GM21447 (cell line): Measurements from ENCODE around the gene CDHR4.
"Not testable (repeated sequence)": the region's sequence is repeated elsewhere in the genome, so short reads cannot be mapped to it uniquely, and the experiment has no call there.

Experiments
- ATAC-seq: cut with Tn5 transposase; IDR thresholded peaks from one replicate; pipeline ENCODE4 v1.9.1; 2021; ENCODE audit not compliant: unreplicated experiment

CDHR4 gene

GRCh38 chr3:49803465-49804140 lies 3.9 kb upstream of the CDHR4 start:
- peak; percentile 4 for ATAC-seq

DNA sequence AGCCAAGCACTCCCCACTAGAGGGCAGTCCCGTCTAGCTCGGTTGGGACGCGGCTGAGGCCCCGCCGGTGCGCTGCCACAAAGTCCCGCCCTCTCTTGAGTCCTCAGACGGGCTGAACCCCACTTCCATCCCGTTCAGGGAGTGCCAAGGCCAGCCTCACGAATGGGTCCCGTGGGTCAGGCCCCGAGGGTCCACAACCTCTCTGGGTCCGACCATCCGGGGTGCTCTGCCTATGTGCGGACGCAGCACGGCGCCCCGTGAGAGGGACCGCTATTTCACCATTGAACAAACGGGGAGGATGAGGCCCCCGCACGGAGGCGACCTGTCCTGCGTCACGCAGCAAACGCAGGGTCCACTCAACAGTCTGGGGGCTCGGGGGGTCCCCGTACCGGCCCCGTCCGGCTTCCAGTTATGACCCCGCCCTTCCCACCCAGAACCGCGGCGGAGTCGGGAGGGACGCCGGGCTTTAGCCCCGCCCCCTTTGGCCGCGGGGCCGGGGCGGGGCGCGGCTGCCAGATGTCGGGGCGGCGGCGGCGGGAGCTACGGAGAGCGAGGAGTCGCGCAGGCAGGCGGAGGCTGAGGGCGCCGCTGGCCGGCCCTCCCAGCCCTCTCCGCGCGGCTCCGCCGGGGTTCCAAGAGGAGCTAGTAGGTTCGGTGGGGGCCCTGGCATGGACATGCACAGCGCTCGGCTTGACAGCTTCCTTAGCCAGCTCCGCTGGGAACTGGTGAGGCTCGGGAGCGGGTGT lies 3.2 kb upstream of the CDHR4 start, which contains the start of gene INKA1:
INKA1 (plus strand) TSS at position 543 of the 746 bp plus-strand sequence; CDS start at position 675, 132 bp downstream.
- ATAC-seq: peak; percentile 52

DNA sequence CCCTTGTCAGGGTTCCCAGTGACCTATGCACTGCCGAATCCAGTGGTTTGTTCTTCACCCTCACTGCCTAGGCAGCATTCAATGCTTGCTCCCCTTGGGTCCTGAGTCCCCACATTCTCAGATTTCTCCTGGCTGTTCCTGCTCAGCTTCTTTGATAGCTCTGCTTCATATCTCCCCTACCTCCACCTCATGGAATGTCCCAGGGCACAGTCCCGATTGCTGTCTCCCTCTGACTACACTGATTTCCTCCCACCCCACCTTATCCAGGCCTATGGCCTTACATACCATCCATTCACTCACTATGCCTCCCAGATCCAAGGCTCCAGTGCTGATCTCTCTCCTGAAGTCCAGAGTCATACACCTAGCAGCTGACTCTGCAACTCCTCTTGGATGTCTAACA lies 1.5 kb upstream of the CDHR4 start:
- ATAC-seq: no peak

DNA sequence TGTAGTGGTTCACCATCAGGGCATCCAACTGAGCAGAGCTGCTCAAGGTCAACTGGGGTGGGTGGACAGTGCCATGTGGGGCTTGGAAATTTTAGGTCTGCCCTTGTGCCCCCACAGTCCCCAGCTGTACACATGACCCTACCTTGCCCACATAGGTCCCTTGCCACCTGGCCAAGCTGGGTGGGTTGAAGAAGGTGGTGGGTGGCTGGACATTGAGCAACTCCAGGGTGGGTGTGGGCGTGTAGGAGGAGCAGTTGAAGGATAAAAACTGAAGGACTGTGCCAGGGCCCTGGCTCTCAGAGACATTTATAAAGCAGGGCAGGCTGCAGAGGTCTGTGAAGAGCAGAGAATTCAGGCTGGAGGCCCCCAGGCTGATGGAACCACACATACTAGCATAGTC lies 568 bp downstream of the CDHR4 start:
- no peak for ATAC-seq

DNA sequence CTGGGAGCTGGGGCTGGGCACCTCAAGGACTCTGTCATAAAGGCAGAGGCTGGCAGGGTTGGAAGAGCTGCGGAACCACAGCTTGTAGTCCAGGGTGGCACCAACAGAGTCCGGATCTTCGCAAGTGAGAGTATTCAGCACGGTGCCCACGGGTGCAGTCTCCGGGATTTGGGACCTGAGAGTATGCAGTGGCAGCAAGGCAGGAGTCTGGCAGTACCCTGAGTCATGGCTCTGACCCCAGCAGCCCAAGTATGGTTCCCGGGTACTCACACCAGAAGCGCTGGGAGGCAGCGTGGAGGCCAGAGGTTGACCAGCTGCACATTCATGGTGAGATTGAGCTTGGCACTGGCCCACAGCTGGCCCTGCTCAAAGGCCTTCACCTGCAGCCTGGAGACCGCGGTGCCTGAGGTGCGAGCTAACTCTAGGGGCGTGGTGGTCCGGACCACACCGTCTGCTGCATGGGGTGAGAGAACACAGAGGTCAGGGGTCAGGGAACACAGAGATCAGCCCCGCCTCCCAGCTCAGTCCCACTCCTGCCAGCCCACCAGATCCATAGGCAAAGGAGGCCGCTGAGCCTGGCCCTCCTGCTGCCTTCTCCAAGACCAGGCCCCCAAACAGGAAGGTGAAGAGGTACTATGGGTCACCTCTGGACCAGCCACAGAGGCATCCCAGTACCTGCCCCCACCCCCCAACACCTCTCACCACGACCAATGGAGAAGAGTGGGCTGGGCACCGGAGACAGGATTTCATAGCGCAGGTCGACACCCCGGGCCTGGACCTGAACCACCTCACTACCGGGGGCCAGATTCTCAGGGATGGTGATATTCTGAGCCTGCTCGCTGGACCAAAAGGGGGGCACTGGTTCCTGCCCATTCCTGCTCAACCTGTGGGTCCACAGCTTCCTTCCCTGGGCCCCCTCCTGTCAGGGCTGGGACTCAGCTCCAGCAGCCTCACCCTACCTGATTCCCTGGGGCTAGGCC lies 4.5 kb downstream of the CDHR4 start:
- no peak for ATAC-seq

- ATAC-seq: no peak
These were observed 5.2 kb downstream of the CDHR4 start for GRCh38 chr3:49794431-49794830.

DNA sequence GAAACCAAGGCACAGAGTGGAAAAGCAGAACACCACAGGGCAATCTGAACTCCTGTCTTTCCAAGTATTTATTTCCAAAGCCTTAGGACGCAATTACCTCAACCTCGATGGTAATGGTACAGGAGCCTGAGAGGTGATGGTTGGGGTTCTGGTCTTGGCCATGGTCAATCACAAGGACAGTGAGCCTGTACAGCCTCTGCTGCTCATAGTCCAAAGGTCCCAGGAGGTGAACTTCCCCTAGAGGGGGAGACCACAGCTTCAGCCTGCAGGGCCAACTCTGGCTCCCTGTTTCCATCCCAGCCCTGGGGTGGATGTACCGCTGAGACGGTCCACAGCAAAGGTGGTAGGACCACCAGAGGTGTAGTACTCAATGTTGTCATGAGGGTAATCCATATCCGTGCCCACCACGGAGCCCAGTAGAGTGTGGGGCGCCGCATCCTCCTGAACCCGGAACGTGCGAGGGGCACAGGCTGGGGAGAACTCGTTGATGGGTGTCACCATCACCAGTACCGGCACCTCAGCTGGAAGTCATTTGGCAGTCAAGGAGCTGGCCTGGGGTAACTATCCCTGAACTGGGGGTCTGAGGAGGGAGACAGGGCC lies 6.1 kb downstream of the CDHR4 start:
- ATAC-seq: no peak

DNA sequence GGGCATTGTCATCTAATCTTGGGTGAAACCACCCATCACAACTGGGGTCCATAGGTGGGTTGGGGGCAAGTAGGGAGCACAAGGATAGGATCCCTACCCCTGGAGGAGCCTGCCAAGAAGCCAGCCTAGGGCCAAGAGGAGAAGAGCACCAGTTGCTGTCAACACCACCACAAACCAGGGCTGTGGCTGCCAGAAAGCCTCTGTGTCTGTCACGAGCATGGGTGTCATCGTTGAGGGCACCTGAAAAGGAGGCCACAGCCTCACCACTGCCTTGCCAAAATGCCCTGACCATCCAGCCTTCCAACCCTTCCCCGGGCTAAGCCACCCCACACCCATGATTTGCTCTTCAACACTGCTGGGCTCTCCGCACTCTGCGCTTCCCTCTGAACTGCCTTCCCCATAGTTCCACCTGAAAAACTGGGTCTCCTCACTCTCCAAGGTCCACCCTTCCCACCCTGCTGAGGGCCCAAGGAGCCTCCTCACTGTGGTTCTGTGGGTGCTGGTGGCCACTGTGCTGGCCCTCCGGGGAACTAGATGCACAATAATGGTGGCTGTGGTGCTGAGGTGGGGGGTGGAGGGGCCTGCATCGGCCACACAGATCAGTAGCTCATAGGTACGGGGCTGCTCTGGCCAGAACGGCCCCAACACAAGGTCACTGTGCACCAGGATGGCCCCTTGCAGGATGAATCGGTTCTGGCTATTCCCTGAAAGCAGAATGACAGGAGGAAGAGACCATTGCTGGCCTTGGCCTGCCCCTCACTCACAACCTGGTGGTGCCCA lies 7.1 kb downstream of the CDHR4 start:
- no peak for ATAC-seq

- ATAC-seq: no peak
These were observed 8.1 kb downstream of the CDHR4 start for GRCh38 chr3:49791571-49791970.

DNA sequence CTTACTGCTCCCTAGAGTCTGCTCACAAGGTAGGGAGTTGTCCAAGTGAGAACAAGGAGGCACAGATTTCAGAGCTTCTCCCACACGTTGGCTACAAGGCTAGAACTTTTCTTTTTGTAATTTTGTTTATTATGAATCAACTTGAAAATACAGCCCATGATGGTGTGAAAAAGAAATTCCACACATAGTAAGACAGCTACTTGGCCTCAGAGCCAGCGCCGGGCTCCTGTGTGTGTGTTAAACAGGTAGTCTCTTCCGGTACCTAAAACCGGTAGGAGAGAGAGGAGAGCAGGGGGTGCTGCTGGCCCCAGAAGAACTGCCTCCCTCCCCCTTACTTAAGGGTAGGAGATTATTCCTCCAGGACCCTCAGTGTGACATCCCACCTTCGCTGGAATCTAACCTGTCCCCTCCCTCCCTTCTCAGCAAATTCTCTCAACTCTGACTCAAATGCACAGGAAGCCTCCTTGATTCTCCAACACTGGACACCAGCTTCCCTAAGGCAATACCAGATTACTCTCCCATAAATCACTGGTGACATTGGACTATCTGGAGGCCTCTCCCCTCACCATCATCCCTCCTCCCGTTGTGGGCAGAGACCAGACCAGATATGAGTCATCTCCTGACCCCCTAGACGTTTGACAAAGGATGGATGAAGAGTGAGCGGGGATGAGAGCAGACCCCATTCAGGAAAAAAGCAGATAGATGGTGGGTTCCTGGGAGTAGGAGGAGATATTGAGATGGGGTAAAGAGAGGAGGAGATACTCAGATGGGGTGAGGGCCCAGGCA lies 8.9 kb downstream of the CDHR4 start:
- ATAC-seq: no peak

DNA sequence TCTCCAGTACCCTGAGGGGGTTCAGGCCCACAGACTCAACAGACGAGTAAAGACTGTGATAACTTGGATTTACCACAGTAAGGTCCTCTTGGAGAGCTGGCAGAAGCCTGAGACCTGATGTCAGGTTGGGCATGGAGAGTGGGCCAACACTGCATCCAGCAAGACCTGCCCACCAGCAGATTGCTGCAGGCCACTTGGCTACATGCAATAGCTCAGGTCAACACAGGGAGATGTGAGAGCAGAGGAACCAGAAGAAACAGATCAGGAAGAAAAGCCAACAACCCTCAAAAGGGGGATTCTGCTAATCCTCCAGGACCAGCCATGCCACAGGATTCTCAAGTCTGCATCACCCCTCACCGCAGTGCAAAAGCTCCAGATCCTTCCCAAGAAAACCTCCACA lies 11.6 kb downstream of the CDHR4 start:
- no peak for ATAC-seq

DNA sequence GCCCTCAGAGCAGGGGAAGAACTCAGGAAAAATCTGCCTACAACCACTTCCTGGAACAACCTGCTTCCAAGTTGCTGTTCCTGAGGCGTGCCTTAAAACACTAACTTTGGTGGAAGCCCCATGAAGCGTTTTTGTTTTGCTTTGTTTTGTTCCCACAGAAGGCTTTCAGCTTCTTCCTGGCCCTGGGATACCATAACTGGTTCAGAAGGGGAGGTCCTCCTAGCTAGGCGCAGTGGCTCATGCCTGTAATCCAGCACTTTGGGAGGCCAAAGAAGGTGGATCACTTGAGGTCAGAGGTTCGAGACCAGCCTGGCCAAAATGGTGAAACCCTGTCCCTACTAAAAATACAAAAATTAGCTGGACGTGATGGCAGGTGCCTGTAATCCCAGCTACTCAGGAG lies 12.1 kb downstream of the CDHR4 start:
- ATAC-seq: no peak

DNA sequence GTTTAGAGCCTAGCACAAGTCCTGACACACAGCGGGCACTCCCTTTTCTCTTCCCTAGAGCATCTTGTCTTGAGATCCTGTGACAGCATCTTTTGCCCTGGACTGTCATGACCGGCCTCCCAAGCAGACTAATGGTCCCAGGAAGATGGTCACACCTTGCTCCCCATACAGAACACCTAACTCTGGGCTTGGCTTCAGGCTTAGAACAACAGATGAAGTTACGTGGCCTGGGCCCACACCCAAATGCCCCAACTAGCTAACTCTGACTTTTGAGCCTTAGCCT lies 12.6 kb downstream of the CDHR4 start:
- no peak for ATAC-seq

- ATAC-seq: peak; percentile 99
These were observed 13.1 kb downstream of the CDHR4 start, which contains the start of gene IP6K1 for GRCh38 chr3:49786357-49787181. IP6K1 (minus strand) TSS chr3:49786542; CDS start chr3:49748040, 38,502 bp downstream.

GRCh38 chr3:49785565-49786356 lies 13.9 kb downstream of the CDHR4 start:
- ATAC-seq: peak; percentile 27

DNA sequence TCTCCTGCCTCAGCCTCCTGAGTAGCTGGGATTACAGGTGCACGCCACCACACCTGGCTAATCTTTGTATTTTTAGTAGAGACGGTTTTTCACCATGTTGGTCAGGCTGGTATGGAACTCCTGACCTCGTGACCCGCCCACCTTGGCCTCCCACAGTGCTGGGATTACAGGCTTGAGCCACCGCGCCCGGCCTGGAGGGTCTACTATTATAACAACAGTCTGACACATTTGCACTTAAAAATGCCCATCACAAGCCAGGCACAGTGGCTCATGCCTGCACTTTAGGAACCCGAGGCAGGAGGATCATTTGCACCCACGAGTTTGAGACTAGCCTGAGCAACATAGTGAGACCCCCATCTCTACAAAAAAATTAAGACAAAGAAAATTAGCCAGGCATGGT lies 17.4 kb downstream of the CDHR4 start:
- ATAC-seq: not testable (repeated sequence)

GRCh38 chr3:49781415-49782199 lies 18.1 kb downstream of the CDHR4 start:
- no peak for ATAC-seq
